HG03457 (cell line): ENCODE data around the gene ZNF143.

ENCODE experiments used
- ATAC-seq: cut with Tn5 transposase; IDR thresholded peaks from one replicate; pipeline ENCODE4 v1.9.1; 2021; ENCODE audit warnings: moderate number of reproducible peaks; ENCODE audit not compliant: unreplicated experiment

Gene ZNF143

DNA sequence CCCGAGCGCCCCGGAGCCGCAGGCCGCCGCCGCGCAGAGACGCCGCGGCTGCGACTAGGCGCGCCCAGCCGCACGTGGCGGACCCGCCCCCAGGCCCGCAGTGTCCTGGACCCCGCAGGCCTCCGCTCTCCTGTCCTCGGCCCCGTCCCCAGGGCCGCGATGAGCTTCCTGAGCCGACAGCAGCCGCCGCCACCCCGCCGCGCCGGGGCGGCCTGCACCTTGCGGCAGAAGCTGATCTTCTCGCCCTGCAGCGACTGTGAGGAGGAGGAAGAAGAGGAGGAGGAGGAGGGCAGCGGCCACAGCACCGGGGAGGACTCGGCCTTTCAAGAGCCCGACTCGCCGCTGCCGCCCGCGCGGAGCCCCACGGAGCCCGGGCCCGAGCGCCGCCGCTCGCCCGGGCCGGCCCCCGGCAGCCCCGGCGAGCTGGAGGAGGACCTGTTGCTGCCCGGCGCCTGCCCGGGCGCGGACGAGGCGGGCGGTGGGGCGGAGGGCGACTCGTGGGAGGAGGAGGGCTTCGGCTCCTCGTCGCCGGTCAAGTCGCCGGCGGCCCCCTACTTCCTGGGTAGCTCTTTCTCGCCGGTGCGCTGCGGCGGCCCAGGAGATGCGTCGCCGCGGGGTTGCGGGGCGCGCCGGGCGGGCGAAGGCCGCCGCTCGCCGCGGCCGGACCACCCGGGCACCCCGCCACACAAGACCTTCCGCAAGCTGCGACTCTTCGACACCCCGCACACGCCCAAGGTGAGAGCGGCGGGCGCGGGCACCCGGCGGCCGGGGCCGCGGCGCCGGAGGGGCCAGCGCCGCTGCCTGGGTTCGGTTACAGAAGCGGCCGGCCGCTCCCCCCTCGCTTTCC, 113.2 kb downstream of the ZNF143 start:
- ATAC-seq = peak; percentile 12

DNA sequence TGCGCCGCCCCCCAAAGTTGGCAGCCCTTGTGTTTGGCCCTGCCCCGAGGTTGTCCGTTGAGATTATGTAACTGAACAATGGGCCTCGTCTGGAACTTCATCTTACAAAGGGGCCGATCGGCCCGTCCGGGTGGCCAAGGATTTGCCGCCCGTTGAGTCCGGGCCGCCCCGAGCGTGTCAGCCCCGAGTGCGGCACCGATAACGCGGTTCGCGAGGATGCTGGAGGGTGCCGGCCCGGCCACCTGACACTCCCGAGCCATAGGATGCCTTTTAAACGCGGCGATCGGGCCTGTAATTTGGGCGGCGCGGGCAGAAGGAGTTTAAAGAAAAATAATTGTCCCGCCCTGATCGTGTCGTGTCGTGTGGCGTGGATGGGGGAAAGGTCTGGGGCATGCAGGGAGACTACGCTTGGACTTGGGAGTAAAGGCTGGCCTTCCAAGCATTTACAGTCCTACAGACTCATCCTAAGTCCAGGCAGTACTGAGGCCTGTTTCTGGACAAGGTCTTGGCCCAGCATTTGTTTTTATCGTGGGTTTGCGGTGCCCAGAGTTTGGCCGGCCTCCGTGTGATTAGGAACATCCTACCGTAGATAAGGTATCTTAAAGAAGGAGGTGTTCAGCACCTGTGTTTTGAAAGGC, 113.9 kb downstream of the ZNF143 start:
- ATAC-seq = no peak

DNA sequence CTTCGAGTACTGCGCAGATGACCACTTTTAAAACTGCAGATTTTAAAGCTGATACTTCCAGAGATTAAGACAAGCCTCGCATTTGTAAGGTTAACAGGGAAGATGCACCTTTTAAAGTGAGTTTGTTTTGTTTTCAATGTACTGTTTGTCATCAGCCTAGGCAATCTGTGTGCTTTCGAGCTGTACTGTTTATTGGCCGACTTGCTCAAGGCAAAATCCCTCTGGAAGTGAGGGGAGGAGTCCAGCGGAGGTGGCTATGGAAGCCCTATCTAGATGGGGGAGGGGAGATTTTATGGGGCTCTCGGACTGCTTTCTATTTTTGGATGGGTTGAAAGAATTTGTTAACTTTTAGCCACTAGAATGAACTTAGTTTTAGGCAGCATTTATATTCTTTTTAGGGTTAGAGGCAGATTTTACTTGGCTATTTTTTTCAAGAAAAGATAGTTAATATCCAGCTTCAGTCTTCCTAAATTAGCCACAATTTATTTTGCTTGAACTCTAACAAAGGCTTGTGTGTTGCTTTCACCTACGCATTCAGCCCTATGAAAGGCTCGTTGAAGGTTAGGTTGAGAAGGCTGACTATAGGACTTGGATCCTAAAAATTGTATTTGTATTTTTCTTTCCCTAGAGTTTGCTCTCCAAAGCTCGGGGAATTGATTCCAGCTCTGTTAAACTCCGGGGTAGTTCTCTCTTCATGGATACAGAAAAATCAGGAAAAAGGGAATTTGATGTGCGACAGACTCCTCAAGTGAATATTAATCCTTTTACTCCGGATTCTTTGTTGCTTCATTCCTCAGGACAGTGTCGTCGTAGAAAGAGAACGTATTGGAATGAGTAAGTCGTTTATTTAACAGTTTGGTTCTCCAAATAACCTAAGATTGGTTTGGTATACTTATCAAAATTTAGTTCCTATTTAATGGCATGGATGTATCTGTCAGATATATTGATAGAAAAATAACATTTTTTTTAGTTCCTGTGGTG, 114.7 kb downstream of the ZNF143 start:
- ATAC-seq = no peak

DNA sequence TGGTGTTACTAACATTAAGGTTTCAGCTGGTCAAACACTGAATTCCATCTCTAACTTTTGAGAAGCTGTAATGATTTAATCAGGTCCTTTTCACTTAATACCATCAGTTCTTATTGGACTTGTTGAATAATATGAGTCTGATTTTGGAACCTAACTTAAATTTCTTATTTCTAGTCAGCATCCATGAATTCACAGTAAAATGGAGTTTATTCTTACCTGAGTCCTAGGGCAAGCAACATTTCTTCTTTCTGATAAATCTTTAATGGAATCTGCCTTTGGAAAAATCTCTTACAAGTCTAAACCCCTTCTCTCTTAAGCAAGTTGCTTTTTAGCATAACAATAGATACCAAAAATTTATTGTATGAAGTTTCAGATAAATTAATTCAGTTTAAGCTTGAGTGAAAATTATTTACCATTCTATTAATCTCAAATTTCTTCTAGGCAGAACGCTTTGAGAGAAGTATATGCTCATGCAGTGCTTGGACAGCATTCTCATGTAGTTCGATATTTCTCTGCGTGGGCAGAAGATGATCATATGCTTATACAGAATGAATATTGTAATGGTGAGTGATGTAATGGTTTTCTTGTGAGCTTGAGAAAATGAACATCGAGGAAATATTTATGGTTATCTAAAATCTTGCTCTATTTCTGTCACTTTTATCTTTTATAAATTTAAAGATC, 116.0 kb downstream of the ZNF143 start:
- no peak for ATAC-seq

DNA sequence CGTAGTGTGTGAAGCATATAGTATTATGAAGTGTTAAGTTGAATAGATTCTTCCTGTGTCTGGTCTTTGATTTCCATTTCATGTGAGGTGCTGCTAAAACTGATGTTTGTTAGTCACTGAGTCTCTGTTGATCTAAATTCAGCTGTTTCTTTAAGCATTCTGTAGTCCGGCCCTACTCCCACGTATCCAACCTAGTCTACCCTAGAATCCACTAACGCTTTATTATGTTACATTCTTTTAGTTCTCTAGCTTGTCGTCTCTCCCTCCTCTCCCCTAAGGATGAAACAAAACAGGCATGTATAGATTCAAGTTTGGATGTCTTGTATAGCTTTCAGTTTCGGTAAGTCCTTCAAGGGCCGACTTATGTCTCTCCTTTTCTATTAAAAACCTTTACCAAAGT, 116.7 kb downstream of the ZNF143 start:
- no peak for ATAC-seq
